ENCODE data around the gene FLRT2.

FLRT2 gene

GRCh38 chr14:85686908-85687307, 157.0 kb downstream of the FLRT2 start:
- no peak for FAIRE-seq

GRCh38 chr14:85687456-85687855, 157.5 kb downstream of the FLRT2 start:
- no peak for FAIRE-seq

- no peak for FAIRE-seq
Observed at GRCh38 chr14:85688006-85688405, 158.1 kb downstream of the FLRT2 start.

- no peak for FAIRE-seq
Observed at GRCh38 chr14:85695300-85695699, 165.4 kb downstream of the FLRT2 start.

GRCh38 chr14:85701116-85701515, 171.2 kb downstream of the FLRT2 start:
- no peak for FAIRE-seq

- FAIRE-seq = no peak
Observed at GRCh38 chr14:85701763-85702162, 171.8 kb downstream of the FLRT2 start.

GRCh38 chr14:85702191-85702590, 172.2 kb downstream of the FLRT2 start:
- no peak for FAIRE-seq

GRCh38 chr14:85702997-85703396, 173.1 kb downstream of the FLRT2 start:
- FAIRE-seq = no peak

Data from G401.6 (cell line).